Islet of Langerhans (tissue), 1 donor: Measurements from ENCODE around the gene DCBLD2.
"Not testable (repeated sequence)": the region's sequence is repeated elsewhere in the genome, so short reads cannot be mapped to it uniquely, and the experiment has no call there.

Experiments
- FAIRE-seq: peaks from one replicate; lab custom pipeline; 2011; peaks lifted over from hg19 to GRCh38; lab: Jason Lieb, UNC

Gene DCBLD2

DNA sequence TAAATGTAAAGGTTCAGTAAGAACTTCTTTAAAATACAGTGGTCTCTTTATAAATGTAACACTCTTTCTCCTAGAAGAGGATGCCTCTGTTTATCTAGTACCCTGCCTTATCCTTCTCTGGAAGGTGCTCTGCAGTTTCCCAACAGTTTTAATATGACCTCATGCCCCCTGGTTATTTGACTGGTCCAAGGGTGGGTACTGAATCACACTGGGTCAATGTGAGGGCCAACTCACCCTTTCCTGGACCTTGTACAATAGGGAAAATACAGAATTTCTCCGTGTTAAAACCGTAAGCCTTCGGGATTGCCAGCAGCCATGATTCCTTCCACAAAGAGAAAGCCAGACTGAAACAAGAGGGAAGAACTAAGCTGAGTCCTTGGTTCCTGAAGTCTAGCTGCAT, 9.2 kb downstream of the DCBLD2 start:
- no peak for FAIRE-seq

DNA sequence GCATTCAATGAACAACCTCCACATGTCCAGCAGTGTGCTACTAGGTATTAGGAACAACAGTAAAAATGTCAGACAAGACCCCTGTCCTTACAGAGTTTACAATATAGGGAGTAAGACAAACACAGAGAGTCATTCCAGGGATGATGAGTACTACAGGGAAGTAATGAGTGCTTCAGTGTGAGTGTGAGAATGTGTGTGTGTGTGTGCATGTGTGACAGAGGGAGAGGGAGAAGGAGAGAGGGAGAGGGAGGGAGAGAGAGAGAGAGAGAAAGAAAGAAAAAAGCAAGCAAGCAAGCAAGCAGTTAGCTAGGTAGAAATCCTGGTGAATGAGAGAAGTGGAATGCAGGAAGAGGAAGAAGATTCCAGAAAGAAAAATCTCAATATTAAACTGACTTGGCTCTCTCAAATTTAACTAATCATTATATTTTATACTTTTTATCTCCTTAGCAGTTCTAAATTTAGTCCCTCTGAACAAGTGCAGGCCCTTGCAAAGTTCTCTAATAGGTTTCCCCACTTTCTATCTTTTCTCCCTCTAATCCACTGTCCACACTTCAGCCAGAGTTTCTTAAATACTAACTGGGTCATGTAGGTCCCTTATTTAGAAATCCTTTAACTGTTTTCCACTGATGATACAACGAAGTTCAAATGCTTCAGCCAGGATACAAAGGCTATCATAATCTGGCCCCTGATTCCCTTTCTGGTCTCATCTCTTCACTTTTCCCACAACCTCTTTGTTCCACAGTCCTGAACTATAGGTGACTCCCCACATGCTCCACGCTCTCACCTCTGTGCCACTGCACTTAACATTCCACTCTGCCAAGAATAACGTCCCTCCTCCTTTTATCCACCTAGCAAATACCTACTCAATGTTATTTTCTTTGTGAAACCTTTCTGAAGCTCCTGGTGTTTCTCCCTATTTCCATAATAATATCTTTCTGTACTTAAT, 10.3 kb downstream of the DCBLD2 start:
- FAIRE-seq: no peak

DNA sequence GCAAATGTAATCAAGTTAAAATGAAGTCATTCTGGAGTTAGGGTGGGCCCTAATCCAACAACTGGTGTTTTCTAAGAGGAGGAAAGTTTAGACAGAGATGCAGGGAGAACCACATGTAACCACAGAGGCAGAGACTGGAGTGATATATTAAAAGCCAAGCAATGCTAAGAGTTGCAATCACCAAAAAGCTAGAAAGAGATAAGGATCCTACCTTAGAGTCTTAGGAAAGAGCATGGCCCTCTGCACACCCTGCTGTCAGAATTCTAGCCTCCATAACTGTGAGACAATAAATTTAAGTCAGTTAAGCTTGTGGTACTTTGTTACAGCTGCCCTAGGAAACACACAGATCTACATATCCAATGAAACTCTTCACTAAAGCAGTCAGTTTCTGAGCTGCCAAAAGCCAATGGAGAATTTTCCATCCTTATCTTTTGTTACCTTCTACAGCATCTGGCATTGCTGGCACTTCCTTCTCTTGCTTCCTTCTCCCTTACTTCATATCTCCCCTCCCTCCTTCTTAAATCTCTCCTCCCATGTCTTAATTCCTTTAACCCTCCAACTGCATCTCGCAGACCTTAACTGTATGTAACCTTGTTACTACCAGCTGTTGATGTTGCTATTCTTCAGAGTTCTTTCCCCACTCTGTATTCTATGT, 11.2 kb downstream of the DCBLD2 start:
- FAIRE-seq: no peak

DNA sequence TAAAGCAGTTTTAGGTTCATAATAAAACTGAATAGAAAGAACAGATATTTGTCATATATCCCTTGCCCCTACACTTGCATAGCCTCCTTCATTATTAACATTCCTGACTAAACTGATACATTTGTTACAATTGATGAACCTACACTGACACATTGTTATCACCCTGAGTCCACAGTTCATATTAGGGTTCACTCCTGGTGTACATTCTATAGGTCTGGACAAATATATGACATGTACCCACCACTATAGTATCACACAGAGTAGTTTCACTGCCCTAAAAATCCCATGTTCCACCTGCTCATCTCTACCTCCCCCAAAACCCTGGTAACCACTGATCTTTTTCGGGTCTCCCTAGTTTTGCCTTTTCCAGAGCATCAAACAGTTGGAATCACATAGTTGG, 13.8 kb downstream of the DCBLD2 start:
- FAIRE-seq: no peak

DNA sequence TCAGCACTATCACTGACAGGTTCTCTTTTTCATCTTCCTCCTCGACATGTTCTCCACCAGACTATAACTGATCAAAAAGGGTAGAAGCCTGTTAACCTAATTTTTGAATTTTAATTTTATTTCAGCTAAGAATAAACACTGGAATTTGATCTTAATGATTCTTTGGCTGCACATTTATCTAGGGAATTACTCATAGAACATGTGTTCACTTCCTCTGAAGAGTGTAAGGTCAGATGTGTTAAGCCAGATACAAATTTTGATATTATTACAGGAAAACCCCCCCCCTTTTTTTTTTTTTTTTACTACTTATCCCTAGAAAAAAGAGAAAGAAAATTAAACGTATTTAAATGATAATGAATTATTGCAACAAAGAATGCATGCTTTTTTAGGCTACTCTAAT, 15.0 kb downstream of the DCBLD2 start:
- FAIRE-seq: no peak

DNA sequence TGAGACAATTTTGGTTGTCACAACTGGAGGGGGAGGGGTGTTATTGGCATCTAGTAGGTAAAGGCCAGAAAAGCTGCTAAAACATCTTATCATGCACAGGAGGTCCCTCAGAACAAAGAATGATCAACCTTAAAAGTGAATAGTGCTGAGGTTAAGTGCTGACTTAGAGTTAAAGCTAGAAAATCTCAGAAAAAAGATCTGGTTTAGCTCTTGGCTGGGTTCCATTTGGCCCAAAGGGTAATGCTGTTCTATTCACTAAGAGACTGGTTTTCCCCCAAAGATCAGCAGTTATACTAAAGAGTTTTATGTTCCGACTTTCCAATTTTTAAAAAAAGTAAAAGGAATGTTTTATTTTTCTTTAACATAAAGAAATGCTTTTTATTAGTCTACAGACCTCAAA, 15.6 kb downstream of the DCBLD2 start:
- FAIRE-seq: no peak

DNA sequence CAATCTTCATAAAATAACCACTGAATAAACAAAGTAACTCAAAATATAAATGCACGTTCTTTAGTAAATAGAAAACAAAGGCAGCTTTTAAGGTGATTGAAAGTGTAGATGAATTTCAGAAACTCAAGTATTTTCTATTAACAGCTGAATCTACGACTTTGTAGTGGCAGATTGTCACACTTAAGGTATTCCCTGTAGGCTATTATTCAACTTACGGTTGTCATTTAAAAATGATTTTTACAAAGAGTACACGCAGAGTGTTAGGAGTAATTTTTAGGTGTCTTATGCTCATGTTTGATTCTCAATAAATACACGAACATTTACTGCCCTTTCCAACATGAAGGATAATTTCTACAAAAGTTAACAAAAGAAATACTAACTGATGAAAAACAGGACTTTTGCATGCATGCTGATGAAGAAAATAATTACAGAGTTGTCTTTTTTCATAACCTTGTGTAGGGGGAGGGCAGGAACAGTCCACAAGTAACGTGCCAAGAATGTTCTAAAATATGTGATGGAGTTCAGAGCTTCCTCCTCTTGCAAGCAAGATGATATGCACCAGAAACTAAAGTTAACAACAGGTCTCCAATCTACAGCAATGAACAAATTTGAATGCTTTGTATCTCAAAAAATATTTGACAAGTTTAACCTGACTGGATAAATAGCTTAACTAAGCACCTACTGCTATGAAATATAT, 16.7 kb downstream of the DCBLD2 start:
- no peak for FAIRE-seq

DNA sequence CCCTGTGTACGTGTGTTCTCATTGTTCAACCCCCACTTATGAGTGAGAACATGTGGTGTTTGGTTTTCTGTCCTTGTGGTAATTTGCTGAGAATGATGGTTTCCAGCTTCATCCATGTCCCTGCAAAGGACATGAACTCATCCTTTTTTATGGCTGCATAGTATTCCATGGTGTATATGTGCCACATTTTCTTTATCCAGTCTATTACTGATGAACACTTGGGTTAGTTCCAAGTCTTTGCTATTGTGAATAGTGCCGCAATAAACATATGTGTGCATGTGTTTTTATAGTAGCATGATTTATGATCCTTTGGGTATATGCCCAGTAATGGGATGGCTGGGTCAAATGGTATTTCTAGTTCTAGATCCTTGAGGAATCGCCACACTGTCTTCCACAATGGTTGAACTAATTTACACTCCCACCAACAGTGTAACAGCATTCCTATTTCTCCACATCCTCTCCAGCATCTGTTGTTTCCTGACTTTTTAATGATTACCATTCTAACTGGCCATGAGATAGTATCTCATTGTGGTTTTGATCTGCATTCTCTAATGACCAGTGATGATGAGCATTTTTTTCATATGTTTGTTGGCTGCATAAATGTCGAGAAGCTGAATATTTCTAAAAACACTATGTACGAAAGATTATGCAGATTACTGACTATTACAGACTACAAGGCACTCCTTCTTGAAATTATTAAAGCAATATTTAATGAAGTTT, 18.7 kb downstream of the DCBLD2 start:
- FAIRE-seq: not testable (repeated sequence)

DNA sequence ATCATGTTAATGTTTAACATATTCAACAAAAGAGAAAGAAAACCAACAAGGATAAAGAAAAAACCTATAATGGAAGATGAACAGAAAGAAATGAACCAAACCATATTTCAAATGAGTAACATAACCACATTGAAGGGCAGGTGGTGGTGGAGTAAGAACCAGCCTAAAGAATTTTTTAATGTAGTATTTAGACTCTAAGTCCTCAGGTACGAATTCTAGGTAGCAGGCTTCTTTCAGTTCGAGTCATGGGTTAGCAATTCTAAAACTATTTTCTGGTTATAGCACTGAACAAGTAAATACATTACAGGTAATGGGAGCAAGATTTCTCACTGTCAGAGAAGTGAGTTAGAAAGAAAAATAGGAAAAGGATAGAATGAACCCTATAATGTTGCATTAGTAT, 24.4 kb downstream of the DCBLD2 start:
- FAIRE-seq: peak; percentile 13

DNA sequence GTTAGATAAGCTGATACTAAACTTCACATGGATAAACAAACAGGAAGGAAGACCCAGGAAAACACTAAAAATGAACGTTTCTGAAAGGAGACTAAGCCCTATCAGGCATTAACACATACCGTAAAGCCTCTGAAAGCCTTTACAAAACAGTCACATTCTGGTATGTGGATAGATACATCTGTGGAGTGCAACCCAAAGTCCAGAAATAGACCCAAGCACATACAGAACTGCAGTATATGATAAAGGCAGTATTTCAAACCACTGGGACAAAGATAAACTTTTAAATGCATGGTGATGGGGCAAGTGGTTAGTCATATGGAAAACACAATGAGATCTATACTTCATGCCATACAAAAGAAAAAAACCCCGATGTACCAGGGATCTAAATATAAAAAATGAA, 26.0 kb downstream of the DCBLD2 start:
- no peak for FAIRE-seq

DNA sequence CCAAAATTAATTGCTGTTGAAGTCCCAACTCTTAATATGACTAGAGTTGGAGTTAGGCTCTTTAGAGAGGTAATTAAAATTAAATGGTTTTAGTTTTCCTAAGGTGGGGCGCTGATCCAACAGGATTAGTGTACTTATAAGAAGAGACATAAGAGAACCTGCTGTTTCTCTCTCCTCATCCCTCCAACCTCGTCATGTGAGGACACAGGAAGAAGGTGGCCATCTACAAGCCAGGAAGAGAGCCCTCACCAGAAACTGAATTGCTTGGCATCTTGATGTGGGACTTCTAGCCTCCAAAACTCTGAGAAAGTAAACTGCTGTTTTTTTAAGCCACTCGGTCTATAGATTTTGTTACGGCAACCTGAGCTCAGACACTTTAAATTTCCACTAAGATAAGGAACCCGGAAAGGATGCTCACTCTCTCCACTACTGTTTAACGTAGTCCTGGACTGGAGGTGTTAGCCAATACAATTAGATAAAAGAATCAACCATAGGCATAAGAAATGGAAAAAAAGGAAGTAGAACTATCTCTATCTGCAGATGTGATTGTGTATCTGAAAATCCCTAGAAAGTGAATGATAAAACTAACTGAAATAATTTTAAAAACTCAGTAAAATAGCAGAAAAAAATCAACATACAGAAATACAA, 26.8 kb downstream of the DCBLD2 start:
- no peak for FAIRE-seq

DNA sequence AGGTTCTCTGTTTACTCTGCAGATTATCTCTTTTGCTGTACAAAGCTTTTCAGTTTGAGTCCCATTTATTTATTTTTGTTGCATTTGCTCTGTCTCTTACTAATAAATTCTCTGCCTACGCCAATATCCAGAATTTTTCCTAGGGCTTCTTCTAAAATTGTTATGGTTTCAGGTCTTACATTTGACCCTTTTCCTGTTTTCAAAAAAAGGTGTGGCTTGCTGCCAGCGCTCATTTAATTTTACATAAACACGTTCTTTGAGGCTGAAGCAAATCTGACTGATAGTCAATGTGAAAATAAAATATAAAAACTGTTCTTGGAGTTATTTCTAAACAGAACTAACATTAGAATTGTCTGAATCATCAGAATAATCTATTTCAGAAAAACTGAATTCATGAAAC, 32.1 kb downstream of the DCBLD2 start:
- peak; percentile 5 for FAIRE-seq

DNA sequence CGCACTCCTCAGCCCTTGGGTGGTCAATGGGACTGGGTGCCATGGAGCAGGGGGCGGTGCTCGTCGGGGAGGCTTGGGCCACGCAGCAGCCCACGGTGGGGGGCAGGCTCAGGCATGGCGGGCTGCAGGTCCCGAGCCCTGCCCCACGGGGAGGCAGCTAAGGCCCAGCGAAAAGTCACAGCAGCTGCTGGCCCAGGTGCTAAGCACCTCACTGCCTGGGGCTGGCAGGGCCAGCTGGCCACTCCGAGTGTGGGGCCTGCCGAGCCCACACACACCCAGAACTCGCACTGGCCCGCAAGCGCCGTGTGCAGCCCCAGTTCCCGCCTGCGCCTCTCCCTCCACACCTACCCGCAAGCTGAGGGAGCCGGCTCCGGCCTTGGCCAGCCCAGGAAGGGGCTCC, 43.5 kb downstream of the DCBLD2 start:
- not testable (repeated sequence) for FAIRE-seq

DNA sequence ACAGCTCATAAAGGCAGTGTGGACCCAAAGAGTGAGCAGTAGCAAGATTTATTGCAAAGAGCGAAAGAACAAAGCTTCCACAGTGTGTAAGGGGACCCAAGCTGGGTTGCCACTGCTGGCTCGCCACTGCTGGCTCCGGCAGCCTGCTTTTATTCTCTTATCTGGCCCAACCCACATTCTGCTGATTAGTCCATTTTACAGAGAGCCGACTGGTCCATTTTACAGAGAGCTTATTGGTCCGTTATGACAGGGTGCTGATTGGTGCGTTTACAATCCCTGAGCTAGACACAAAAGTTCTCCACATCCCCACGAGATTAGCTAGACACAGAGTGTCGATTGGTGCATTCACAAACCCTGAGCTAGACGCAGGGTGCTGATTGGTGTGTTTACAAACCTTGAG, 44.2 kb downstream of the DCBLD2 start:
- not testable (repeated sequence) for FAIRE-seq

DNA sequence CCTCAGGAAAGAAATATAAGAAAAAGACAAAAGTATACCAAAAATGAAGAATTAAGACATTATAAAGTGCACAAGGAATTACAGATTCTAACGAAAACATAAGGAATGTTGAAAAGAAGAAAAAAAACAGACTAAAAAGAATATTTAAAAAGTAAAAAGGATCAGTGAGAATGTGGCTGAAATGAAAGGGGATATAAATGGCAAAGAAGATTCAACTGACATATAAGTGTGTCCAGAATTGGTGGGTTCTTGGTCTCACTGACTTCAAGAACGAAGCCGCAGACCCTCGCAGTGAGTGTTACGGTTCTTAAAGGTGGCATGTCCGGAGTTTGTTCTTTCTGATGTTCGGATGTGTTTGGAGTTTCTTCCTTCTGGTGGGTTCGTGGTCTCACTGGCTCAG, 44.8 kb downstream of the DCBLD2 start:
- no peak for FAIRE-seq

DNA sequence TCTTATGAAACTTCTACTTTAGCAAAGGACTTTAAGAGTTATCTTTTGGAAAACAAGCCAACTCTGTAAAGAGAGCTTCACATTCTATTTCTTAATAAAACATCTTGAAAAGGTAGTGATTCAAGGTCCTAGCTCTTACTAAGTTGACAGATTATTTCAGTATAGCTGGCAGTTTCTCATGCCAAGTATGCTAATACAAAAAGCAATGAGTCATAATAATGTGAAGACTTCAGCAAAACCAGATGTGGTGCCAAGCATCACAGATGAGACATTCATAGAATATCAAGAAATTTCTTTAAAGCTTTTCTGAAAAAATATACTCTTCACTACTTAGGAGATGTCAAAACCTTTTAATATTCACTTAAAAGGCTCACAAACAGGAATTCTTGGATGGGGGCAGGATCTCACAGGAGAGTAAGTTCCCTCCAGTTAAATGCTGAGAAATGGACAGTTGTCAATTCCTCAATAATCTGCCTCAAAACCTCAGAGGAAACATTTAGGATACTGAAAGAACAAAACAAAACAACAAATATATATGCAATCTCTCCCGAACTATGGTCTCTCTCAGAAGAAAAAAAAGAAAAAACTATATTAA, 45.6 kb downstream of the DCBLD2 start:
- FAIRE-seq: no peak

DNA sequence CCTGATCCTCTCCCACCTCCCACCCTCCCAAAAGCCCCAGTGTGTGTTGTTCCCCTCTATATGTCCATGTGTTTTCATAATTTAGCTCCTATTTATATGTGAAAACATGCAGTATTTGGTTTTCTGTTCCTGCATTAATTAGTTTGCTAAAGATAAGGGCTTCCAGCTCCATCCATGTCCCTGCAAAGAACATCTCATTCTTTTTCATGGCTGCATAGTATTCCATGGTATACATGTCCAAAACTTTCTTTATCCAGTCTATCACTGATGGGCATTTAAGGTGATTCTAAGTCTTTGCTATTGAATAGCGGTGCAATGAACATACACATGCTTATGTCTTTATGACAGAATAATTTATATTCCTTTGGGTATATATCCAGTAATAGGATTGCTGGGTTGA, 53.4 kb downstream of the DCBLD2 start:
- no peak for FAIRE-seq

DNA sequence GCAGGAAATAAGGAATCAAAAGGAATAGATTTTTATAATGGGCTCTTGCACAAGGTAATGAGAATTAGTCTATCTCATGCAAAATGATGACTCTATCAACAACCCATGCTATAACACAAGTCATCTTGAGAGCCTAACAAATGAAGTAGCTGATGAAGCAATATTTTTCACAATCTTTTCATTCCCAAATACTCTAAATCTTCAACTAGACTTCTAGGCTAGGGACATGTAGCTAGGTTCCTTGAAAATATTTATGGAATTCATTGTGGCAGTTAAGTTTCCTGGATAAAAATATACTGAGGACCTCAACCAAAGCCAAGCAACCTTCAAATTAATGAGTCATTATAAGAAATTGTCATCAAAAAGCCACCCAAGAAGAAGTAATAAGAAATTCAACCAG, 55.4 kb downstream of the DCBLD2 start:
- no peak for FAIRE-seq

DNA sequence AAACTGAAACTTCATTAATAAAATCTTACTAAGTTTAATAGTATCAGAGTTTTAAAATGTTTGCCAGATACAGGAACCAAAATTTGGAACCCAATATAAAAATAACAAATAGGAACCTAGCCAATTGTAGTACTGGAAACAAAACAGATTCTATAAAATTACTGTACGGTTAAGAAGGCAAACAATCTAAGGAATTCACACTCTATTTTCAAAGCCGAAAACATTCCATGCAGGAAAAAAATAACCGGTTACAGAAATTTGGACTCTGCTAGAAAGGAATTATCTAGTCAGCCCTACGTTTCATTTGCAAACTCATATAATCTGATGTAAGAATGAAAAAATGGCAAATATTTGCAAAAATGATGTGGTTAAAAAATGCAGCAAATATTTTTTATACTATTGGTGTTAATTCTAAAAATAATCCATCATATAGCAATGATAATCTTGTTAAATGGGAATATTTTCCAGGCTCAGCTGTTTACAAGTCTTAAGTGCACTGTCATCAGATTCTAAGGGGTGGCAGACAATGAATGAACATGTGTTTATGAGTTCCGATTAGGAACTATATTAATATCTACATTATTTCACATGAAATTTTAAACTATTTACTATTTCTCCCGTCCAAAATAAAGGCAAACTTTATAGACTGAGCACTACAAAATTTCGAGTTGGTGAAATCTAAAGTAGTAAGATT, 58.1 kb downstream of the DCBLD2 start:
- no peak for FAIRE-seq

DNA sequence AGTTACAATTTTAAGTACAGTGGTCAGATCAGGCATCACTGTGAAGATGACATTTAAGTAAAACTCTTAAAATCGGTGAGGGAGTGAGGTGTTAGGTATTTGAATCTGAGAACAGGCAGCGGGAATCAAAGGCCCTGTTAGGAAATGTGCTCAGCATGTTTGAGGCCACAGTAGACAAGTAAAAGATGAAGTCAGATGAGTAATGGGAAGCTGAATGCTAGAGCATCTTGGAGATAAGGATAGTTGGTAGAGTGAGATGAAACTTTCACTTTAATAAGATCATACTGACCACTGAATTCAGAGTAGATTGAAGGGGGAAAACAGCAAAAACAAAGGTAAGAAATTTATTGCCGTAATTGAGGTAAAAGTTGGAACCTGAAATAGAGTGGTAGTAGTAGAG, 61.6 kb downstream of the DCBLD2 start:
- FAIRE-seq: no peak

DNA sequence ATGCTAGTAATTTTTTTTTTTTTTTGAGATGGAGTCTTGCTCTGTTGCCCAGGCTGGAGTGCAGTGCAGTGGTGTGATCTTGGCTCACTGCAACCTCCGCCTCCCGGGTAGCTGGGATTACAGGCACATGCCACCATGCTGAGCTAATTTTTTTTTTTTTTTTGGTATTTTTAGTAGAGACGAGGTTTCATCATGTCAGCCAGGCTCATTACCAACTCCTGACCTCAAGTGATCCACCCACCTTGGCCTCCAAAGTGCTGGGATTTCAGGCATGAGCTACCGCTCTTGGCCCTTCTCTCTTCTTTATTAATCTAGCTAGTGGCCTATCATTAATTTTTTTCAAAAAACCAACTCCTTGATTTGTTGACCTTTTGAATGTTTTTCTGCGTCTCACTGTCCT, 70.4 kb downstream of the DCBLD2 start:
- not testable (repeated sequence) for FAIRE-seq
